GM21619 (cell line): ENCODE results near the gene PRKCE.
"Not testable (repeated sequence)": the region's sequence is repeated elsewhere in the genome, so short reads cannot be mapped to it uniquely, and the experiment has no call there.

Experiments
- ATAC-seq: cut with Tn5 transposase; IDR thresholded peaks from one replicate; pipeline ENCODE4 v1.9.1; 2021; ENCODE audit not compliant: unreplicated experiment

Gene PRKCE

GRCh38 chr2:45856391-45857274 lies 205.2 kb downstream of the PRKCE start:
- no peak for ATAC-seq

GRCh38 chr2:45857275-45857609 lies 205.8 kb downstream of the PRKCE start:
- ATAC-seq = no peak

- ATAC-seq = no peak
Observed at GRCh38 chr2:45857867-45858520, 206.5 kb downstream of the PRKCE start.

DNA sequence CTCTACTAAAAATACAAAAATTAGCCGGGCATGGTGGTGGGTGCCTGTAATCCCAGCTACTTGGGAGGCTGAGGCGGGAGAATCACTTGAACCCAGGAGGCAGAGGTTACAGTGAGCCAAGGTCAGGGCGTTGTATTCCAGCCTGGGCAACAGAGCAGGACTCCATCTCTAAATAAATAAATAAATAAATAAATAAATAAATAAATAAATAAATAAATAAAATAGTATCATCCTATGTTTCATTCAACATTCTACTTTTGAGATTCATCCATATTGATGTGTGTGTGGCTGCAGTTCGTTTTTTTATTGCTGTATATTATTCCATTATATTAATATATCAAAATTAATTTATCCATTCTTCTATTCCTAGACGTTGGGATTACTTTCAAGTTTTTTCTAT lies 207.4 kb downstream of the PRKCE start:
- ATAC-seq = not testable (repeated sequence)

GRCh38 chr2:45859682-45860081 lies 208.2 kb downstream of the PRKCE start:
- no peak for ATAC-seq

DNA sequence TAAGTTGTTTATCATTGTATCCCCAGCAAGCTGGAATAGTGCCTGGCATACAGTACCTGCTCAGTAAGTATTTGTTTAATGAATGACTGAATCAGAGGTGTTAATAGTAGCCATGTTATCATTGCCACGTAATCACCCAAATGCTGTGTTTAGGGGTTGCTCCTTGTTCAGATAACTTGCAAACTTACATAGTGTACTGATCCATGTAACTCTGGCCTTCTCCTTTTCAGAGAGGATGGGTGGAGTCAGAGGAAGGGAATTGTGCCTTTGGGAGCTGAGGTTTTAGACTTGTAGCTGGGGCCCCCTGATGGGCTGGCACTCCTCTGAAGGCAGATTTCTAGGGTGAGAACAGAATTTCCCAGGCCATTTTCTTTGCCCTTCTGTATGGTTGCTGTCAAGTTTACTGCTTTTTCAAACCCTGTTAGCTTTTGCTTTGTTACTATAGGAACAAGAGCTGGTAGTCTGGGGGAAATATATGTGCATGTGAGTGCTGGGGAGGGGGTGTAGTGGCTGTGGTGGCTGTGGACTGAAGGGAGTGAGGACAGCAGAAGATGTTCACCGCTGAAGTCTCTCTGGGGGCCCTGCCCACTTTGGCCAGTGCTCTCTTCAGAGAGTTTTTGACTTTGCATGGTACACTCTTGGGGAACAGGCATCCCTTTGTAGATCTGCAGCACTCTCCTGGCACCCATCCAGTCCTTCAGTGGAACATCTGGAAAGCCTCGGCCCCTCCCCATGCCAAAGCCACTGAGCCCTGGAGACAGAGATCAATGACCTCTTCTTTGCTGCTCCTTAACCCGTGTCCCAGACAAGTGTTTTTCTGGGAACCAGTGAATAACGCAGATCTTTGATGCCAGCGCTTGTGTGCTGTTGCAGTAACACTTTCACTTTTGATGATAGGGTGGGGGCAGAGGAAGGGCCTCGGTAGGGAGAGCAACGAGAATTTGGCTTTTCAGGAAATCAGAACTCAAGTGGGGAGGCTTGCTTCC lies 209.0 kb downstream of the PRKCE start:
- no peak for ATAC-seq

- ATAC-seq = no peak
Observed at GRCh38 chr2:45862843-45863242, 211.4 kb downstream of the PRKCE start.

- ATAC-seq = no peak
Observed at GRCh38 chr2:45864121-45864520, 212.6 kb downstream of the PRKCE start.

- no peak for ATAC-seq
Observed at GRCh38 chr2:45867349-45867748, 215.9 kb downstream of the PRKCE start.

GRCh38 chr2:45867800-45868199 lies 216.3 kb downstream of the PRKCE start:
- ATAC-seq = no peak

DNA sequence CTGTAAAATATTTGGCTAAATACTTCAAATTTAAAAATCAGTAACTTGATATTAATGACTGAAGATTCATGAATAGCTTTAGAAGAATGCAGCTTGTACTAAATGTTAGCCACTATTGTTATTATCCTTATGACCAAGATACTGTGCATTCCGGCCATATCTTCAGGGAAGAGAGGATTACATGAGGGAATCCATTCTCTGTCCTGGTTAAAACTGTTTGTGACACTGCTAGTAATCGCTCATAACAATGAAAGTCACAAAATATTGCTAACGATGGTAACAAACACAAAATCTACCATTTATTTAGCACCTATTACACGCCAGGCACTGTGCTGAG lies 217.7 kb downstream of the PRKCE start:
- no peak for ATAC-seq

DNA sequence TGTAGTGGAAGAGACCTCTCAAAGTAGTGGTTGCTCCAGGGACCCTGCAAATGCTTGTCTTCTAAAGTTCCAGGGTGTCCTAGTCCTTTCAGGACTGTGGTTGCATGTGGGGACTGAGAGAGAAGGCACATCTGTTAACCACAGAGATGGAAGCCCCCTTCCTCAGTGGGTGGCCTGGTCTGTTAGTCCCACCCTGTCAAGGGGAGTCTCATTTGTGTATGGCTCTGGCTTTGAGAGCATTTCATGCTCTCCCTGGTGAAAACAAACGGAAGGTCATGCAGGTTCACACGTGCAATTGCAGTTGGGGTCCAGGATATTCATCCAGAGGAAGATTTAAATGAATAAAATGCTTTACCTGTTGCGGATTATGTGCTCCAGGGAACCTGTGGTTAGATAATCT lies 219.6 kb downstream of the PRKCE start:
- ATAC-seq = no peak

DNA sequence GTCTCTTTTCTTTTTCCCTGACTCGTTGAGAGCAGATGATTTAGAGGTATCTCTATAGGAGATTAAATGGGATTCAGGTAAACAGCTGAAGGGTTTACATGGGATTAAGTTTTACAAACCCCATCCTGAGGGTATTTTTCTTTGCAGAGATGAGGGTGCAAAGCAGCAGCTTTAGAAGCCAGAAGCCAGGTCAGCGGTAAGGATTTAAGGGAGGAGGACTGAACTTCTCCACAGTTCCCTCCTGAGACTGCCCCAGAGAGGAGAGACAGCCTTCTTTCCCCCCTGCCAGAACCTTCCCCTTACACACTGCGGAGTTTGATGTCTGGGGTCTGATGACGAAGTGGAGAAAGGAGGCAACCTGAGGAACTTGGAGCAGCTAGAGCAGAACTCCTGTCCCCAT lies 220.1 kb downstream of the PRKCE start:
- ATAC-seq = no peak

DNA sequence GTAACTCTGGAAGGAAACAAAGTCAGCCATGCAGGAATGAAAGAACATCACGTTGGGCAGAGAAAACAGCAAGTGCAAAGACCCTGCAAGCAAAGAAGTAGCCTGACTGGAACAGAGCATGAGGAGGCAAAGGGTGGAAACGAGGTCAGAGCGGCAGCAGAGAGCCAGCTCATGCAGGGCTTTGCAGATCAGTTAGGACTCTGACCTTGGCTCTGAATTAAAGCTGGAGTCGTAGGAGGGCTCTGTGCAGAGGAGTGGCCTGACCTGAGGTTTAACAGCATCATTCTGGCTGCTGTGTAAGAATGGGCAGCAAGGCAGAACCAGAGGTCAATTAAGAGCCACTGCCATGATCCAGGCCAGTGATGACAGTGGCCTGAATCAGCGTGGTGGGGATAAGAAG lies 220.7 kb downstream of the PRKCE start:
- ATAC-seq = no peak

- ATAC-seq = no peak
Observed at GRCh38 chr2:45874344-45874743, 222.9 kb downstream of the PRKCE start.

DNA sequence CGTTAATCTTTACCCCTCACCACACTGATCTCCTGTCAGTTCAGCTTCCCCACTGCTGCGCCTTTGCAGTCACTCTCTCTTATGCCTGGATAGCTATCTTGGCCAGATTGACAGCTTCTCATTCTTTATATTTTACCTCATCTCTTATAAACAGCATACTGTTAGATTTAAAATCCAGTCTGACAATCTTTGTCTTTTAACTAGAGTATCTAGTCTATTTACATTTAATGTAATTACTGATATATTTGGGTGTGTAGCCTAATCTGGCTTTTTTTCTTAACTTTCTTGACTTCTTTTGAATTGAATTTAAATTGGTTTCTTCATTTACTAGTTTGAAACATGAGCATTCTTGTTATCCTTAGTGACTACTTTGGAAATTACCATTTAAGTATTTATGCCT lies 225.1 kb downstream of the PRKCE start:
- ATAC-seq = no peak

DNA sequence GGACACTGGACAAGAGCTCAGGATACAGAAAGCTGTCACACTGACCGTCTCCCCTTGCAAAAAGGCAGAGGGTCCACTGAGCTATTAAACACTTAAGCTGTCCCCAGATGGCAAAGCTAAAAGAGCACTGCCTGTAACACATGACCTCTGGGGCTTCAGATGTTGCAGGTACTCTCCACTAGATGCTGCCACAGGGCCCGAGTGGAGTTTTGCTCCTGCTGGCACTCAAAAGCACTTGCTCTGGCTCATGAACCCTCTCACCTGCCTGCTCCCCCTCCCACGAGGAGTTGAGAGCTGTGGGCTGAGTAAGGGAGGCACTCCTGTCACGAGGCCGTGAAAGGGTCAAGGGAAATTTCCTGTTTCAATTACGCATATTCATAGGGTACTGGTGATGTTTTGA lies 227.9 kb downstream of the PRKCE start:
- ATAC-seq = no peak

DNA sequence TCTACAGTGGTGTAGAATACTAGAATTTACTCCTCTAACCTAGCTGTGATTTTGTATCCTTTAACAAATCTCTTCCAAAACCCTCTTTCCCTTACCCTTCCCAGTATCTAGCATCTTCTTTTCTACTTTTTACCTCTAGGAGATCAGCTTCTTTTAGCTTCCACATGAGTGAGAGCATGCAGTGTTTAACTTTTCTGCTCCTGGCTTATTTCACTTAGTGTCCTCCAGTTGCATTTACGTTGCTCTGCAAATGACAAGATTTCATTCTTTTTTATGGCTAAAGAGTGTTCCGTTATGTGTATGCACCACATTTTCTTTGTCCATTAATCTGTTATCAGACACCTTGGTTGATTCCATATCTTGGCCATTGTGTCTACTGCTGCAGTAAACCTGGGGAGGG lies 228.5 kb downstream of the PRKCE start:
- ATAC-seq = no peak

- ATAC-seq = no peak
Observed at GRCh38 chr2:45881970-45882581, 230.6 kb downstream of the PRKCE start.

DNA sequence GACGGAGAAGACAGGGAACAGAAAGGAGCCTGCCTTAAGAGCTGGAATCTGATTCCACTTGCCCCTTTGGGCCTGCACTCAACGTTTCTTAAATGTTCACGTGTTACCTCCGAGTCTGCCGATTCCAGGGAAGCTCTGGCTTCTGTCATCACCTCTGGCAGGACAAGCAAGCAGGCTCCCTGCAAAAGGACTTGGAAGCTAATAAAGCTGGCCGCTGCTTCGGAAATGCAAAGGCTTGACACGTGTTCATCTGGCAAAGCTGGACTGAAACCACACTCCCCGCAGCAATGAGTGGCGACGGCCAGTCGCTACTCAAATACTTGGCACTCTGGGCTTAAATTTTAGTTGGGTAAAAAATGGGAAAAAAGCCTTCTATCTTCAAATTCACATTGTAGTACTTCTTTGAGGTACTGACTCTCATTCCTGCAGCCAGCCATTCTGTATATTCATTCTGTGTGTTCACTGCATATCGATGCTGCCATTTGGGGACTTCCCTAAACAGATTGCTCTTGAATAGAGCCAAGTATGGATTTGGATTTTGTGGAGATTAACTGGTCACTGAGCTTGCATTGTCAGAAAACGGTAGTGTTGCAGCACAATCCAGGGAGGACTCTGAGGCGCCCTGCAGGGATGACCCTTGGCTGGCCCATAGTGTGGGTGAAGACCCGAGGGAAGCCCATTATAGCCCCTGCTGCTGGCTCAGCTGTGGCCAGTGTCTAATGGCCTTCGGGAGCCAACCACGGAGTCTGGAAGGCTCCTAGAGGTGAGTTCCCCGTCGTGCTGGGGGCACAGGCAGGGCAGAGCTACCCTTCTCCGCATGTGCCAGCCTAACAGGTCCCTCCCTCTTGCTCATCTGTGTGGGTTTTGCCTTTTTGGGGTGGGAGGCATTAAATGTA lies 231.5 kb downstream of the PRKCE start:
- ATAC-seq = no peak
